ENCODE results near the gene DPYD. TPM values are rescaled to one million over a fixed set of nuclear protein-coding genes. Genes with fewer than 3 reads are reported as not detected.

The DPYD gene
- total and polyA plus RNA-seq, 9 of the 15 experiments (the other 6 are each of a cell fraction or from before 2014, with no cell fraction given): 0.03 to 0.25 (median 0.08) TPM; not detected in 2

DNA sequence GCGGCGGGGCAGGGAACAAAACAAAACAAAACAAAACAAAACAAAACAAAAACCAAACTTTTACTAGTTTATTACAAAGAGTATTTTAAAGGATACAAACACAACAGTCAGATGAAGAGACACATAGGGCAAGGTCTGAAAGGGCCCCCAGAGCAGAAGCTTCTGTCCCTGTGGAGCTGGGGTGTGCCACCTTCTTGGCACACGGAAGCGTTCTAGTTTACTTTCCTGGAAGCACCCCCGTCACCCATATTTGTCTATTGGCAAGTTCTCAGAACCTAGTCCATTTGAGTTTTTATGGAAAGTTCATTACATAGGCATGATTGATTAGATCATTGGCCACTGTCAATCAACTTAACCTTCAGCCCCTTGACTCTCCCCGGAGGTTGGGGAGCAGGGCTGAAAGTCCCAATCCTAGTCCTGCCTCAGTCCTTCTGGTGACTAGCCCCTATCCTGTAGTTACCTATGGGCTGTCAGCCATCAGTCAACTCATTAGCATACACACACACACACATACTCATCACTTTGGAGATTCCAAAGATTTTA, 380.4 kb downstream of the DPYD start:
- Histone ChIP-seq H3K27me3 (ENCODE audit: control insufficient read depth in 2 of 2, insufficient read depth in 2 of 2, low read length in 2 of 2) (no peaks in the 10 kb centered on the region), H3K4me3 (no peak overlapping the region), H3K4me2 (ENCODE audit: insufficient read depth, low read length) (no peak overlapping the region), H3K36me3 (ENCODE audit: control insufficient read depth, insufficient read depth, low read length) (no peaks in the 10 kb centered on the region), H3K9ac (ENCODE audit: insufficient read depth in 1 of 2, low read depth in 2 of 2, low read length in 2 of 2) (no peak overlapping the region), H4K20me1 (replicated peaks; ENCODE audit: control insufficient read depth, insufficient read depth, low read length) (no peaks in the 10 kb centered on the region), H3K27ac (ENCODE audit: extremely low read depth, low read depth, low read length) (no peak overlapping the region), H3K9me1 (ENCODE audit: control insufficient read depth, insufficient read depth, low read length) (no peaks in the 10 kb centered on the region), H3K9me3 (replicated peaks; ENCODE audit: control insufficient read depth, insufficient read depth, low read depth, low read length) (no peaks in the 10 kb centered on the region), H2AFZ (ENCODE audit: low read depth, low read length) (no peak overlapping the region), H3K79me2 (ENCODE audit: control insufficient read depth, insufficient read depth, low read length) (no peaks in the 10 kb centered on the region), H3K4me1 (replicated peaks in 1 of 2; ENCODE audit: control insufficient read depth in 2 of 2, insufficient read depth in 2 of 2, low read length in 2 of 2) (no peaks in the 10 kb centered on the region)
- 3% methylated on average over 4 of the region's 6 CpGs for WGBS (ENCODE audit: insufficient coverage, low coverage, missing lambda C conversion rate)
- FAIRE-seq (no peak), ATAC-seq (no peak), DNase-seq (ENCODE audit: extremely low read depth in 1 of 4, low spot score in 3 of 4) (no peak)
- in situ Hi-C loops (cut with MboI) (no loop called here), intact Hi-C loops (cut with micrococcal nuclease) (no loop called here)
- TF ChIP-seq, protein P1, sequence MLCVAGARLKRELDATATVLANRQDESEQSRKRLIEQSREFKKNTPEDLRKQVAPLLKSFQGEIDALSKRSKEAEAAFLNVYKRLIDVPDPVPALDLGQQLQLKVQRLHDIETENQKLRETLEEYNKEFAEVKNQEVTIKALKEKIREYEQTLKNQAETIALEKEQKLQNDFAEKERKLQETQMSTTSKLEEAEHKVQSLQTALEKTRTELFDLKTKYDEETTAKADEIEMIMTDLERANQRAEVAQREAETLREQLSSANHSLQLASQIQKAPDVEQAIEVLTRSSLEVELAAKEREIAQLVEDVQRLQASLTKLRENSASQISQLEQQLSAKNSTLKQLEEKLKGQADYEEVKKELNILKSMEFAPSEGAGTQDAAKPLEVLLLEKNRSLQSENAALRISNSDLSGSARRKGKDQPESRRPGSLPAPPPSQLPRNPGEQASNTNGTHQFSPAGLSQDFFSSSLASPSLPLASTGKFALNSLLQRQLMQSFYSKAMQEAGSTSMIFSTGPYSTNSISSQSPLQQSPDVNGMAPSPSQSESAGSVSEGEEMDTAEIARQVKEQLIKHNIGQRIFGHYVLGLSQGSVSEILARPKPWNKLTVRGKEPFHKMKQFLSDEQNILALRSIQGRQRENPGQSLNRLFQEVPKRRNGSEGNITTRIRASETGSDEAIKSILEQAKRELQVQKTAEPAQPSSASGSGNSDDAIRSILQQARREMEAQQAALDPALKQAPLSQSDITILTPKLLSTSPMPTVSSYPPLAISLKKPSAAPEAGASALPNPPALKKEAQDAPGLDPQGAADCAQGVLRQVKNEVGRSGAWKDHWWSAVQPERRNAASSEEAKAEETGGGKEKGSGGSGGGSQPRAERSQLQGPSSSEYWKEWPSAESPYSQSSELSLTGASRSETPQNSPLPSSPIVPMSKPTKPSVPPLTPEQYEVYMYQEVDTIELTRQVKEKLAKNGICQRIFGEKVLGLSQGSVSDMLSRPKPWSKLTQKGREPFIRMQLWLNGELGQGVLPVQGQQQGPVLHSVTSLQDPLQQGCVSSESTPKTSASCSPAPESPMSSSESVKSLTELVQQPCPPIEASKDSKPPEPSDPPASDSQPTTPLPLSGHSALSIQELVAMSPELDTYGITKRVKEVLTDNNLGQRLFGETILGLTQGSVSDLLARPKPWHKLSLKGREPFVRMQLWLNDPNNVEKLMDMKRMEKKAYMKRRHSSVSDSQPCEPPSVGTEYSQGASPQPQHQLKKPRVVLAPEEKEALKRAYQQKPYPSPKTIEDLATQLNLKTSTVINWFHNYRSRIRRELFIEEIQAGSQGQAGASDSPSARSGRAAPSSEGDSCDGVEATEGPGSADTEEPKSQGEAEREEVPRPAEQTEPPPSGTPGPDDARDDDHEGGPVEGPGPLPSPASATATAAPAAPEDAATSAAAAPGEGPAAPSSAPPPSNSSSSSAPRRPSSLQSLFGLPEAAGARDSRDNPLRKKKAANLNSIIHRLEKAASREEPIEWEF (CRISPR knock-in tag; IDR thresholded peaks at IDR 0.05): no peak
- no peak for TF ChIP-seq MYNN (IDR thresholded peaks at IDR 0.05)
- TF ChIP-seq MYNN (CRISPR knock-in tag; IDR thresholded peaks at IDR 0.05): no peak
- TF ChIP-seq ETV1 (tag; conservative IDR thresholded peaks at IDR 0.05; ENCODE audit: low read depth): no peak
- TF ChIP-seq NELFE (IDR thresholded peaks at IDR 0.05; ENCODE audit: insufficient read depth, insufficient read length): no peak
- no peak for TF ChIP-seq MTF1 (CRISPR knock-in tag; IDR thresholded peaks at IDR 0.05; ENCODE audit: borderline replicate concordance)
- TF ChIP-seq, protein P2, sequence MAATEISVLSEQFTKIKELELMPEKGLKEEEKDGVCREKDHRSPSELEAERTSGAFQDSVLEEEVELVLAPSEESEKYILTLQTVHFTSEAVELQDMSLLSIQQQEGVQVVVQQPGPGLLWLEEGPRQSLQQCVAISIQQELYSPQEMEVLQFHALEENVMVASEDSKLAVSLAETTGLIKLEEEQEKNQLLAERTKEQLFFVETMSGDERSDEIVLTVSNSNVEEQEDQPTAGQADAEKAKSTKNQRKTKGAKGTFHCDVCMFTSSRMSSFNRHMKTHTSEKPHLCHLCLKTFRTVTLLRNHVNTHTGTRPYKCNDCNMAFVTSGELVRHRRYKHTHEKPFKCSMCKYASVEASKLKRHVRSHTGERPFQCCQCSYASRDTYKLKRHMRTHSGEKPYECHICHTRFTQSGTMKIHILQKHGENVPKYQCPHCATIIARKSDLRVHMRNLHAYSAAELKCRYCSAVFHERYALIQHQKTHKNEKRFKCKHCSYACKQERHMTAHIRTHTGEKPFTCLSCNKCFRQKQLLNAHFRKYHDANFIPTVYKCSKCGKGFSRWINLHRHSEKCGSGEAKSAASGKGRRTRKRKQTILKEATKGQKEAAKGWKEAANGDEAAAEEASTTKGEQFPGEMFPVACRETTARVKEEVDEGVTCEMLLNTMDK (IDR thresholded peaks at IDR 0.05; ENCODE audit: borderline replicate concordance, insufficient read depth, low read depth, low read length, poor library complexity, severe bottlenecking): no peak
- TF ChIP-seq HNRNPL (IDR thresholded peaks at IDR 0.05; ENCODE audit: low read depth, low read length): no peak
- no peak for TF ChIP-seq CEBPB (tag; IDR thresholded peaks at IDR 0.05)
- no peak for TF ChIP-seq PHB (CRISPR knock-in tag; IDR thresholded peaks at IDR 0.05)
- no peak for TF ChIP-seq MTA3 (IDR thresholded peaks at IDR 0.05; ENCODE audit: borderline replicate concordance)
- no peak for TF ChIP-seq ZNF3 (CRISPR knock-in tag; IDR thresholded peaks at IDR 0.05)
- no peak for TF ChIP-seq RUNX1 (IDR thresholded peaks at IDR 0.05; ENCODE audit: low read depth)
- TF ChIP-seq FOXK2 (conservative IDR thresholded peaks at IDR 0.05 in 1 of 2, IDR thresholded peaks at IDR 0.05 in 1 of 2; ENCODE audit: low read depth in 2 of 2): no peak
- BruUV-seq (replicated peaks): no TSS peak
- ChIA-PET POLR2A (no interaction called here), CTCF (ENCODE audit: low intra/inter-chr PET ratio) (no interaction called here)
